HG03460 (cell line): ENCODE data around the gene IRF3.
A peak's percentile ranks its signal among the peaks of the same experiment; 100 is the strongest.

Experiments
- ATAC-seq: cut with Tn5 transposase; IDR thresholded peaks from one replicate; pipeline ENCODE4 v1.9.1; 2021; ENCODE audit not compliant: unreplicated experiment

IRF3 gene

DNA sequence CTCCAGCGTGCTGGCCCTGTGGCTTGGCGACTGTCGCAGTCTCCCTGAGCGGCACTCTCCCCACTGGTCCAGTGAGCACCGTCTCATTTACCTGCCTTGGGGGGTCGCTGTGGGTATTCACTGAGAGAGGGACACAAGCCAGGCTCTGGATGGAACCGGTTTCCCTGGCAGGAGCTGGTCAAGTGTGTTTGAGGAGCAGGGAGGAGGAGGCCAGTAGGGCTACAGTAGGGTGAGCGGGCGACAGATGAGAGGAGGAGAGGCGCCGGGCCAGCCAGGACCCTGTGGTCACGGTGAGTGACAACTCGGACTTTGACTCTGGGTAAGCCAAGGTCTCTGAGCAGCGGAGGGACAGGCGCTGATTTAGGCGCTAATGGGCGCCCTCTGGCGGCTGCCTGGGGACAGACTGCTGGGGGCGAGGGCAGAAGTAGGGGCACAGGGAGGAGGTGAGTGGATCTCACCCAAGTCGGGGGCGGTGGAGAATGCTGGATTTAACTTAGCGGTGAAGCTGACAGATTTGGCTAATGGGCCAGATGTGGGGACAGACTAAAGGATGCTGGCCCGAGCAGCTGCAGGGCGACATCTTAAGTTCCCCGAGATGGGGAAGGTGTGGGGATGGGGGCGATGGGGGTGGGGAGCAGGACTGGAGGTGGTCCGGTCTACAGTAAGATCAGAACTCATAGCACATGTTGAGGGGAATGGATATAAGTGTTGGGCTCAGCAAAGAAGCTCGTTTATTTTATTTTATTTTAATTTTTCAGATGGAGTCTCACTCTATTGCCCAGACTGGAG lies 6.7 kb upstream of the IRF3 start:
- ATAC-seq = no peak

DNA sequence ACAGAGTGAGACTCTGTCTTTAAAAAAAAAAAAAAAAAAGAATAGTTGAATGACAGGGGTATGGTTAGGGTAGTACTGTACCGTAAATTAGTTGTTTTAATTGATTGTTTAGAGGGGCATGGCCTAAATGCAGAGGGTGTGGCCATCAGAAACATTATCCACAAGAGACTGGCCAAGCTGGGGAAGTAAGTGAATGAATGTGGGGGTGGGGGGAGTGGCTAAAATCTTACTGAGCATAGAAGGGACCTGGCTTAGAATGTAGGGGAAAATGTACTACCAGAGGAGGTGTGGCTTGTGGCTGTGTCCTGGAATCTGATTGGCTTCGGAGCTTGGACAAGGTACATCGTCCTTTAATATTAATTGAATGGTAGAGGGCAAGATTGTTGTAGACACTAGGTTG lies 3.9 kb upstream of the IRF3 start:
- no peak for ATAC-seq

DNA sequence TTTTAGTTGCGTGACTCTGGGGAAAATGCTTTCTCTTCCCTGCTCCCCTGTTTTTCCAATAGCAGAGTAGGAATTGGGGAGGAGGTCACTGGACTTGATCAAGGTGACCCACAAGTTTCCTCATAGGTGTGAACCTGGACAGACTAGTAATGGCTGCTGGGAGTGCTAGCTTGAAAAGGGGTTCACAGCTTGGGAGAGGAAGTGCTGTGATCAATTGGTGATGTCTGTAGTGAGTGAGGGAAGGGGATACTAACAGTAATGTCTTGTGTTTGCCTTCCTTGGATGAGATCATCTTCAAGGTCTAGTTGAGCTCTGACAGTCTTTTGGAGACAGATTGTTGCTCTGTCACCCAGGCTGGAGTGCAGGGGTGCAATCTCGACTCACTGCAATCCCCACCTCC lies 1.8 kb upstream of the IRF3 start:
- no peak for ATAC-seq

DNA sequence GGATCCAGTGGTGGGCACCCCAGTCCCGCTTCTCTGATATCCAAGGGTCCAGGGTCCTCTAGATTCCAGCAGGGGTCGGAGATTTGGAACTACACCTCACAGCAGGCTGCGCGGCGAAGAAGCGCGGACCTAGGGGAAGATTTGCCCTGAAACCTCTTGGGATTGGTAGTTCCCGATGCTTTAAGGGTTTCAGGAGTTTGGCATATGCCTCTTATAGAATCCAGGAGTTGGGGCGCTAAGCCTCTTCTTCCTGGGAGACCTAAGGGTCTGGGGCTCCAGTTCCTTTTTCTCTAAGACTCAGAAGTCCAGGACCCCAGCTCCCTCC lies 425 bp upstream of the IRF3 start:
- ATAC-seq = no peak

DNA sequence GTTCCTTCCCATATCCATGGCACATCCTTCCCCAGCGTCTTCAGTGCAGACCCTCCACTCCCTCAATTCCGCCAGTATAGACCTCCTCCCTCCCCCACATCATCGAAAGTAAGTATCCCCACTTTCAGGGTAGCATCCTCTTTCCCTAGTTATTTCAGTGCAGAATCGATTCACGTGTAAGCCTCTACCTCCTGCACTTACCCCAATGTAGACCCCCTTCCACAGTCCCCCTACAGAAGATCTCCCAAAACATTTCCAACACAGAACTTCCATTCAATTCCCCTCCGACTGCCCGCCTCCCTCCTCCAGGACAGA lies 664 bp downstream of the IRF3 start:
- no peak for ATAC-seq

DNA sequence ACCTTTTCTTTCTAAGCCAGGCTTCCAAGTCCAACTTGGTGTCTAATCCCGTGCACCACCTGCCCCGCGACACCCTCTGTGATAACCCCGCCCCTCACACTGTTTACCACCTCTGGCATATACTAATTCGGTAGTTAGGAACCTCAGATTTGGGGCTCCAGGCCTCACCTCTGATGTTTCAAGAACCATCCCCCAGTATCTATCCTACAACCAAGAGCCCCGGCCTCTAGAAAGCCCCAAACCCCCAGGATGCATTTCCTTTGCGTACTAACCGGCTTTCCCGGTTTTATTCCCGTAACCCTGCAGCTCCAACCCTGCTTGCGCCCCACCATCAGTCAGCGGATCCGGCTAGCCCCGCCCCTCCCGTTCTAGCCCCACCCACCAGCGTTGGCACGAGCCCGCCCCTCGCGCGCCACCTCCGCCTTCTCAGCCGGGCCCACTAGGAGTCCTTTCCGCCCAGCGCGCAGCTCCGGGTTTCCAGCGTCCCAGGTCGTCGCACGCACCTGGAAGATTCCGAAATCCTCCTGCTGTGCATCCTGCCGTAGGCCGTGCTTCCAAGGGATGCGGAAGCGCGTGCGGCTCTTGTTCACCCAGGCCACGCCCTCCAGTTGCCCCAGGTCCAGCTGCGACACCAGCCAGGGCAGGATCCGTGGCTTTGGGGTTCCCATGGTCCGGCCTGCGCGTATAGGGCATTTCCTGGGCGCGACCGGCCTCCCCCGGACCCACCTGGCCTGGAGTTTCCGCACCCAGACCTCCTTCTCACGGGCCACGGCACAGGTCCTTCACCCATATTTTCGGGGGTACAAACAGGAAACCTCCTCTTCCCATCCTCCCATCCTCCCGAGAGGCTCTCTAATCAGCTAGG lies 1.3 kb downstream of the IRF3 start:
- ATAC-seq = peak; percentile 36

DNA sequence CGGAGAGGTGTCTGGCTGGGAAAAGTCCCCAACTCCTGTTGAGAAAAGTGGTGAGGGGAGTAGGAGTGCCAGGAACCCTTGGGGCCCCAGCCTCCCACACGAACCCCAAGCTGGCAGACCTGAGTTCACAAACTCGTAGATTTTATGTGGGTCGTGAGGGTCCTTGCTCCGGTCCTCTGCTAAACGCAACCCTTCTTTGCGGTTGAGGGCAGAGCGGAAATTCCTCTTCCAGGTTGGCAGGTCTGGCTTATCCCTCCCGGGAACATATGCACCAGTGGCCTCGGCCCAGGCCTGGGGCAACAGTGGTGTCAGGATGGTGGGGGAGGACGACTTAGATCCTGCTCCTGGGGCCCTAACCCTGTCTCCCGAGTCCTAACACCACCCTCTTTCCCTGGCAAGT lies 2.4 kb downstream of the IRF3 start:
- no peak for ATAC-seq

DNA sequence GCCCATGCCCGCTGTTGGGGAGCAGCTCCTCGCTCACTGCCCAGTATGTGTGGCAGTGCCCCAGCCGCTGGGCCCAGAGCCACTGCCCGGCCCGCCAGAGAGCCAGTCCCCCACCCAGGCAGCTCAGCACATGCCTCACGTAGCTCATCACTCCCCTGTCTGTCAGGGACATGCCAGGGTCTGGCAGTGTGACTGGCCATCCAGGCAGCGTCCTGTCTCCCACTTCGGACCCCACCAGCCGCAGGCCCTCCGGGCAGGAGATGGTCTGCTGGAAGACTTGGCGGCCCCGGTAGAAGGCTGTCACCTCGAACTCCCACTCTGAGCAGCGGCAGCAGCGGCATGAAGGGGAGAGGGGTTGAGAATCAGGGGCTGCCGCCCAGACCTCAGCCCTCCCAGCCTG lies 3.6 kb downstream of the IRF3 start:
- ATAC-seq = no peak

DNA sequence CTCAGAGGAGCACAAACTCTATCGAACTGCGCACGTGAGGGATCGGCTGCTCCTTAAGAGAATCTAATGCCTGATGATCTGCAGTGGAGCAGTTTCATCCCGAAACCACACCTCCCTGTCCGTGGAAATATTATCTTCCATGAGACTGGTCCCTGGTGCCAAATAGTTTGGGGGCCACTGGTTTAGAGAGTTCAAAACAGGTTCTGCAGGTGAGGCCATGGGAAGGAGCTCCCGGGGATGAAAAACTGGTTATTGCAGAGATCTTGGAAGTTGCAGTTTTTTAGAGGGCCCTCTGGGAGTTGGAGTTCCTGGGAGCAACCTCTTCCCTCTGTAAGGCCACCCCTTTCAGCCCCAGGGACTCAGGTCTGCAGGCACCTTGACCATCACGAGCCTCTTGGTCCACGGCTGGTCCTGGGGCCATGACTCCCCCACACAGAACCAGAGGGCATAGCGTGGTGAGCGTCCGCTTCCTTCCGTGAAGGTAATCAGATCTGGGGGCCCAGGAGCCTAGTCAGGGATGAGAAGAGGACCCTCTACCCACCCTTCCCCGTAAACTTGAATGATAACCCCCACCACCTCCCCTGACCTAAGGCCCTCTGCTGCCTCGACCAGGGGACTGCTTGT lies 5.2 kb downstream of the IRF3 start:
- no peak for ATAC-seq

DNA sequence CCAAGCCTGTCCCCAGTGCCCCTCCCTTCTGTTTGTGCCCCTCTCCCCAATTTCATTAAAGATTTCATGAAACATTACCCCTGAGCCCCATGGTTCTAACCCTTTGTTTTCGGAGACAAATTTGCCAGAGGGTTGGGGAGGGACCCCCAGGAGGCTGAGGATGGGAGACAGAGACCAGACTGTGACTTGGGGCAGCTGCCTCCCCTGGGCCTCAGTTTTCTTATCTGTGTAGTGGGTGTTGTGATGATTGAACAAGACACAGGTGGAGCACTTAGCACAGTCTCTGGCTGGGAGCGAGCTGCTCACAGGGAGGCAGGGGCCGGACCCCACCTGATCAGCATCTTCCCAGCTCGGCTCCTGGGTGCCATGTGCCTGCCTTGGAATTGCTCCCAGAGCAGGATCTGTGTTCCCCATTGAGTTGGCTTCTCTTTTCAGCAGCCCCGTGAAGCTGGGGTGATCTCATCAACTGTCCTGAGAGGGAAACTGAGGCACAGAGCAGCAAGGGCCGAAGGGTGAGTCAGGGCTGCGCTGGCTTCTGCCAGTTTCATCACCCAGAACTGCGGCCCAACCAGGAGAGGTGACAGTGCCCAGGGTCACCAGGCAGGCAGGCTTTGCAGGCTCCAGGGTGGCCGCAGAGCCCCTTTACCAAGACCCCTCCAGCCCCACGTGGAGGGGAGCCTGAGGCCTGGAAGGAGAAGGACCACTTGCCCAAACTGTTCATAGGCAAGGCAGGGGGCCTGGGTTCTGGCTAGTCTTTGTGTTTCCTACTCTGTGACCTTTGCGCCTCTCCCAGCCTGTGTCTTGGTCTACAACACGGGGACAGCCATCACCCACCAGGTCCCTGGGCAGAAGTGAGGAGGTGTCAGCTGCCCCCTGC lies 6.9 kb downstream of the IRF3 start:
- ATAC-seq = no peak

DNA sequence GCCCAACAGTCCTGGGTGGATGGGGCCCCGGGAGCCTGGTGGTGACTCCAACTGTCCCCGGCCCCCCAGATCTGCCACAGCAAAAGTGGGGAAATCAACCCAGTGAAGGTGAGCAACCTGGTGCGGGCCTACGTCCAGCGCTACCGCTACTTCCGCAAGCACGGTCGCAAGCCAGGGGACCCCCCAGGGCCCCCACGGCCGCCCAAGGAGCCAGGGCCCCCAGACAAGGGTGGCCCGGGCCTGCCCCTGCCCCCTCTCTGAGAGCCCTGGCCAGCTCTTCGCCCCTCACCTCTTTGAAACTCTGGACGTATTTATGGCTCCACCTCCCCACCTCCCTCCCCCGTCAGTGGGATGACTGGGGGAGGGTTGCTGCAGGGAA lies 7.5 kb downstream of the IRF3 start:
- no peak for ATAC-seq

DNA sequence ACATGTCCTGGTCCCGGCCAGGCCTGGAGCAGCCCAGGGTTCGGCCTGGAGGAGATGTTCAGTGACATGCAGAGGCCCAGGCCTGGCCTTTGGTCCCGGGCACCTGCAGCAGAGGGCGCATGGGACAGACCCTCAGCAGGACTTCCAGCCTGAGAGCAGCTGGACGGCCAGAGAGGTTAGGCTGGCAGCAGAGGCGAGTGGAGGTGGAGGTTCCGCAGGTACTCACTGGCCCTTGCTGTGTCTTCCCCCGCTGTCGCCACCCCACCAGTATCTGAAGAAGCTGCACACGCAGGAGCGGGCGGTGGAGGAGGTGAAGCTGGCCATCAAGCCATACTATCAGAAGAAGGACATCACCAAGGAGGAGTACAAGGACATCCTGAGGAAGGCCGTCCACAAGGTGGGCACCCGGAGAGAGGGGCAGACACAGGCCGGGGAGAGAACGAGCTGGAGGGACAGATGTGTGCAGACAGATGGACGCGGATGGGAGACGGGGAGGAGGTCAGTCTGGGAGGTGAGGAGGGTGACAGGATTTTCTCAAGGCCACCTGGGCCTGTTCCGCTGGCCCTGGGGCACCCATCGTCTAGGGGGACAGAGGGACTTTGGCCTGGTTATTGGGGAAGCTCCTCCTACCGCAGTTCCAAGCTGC lies 8.0 kb downstream of the IRF3 start:
- no peak for ATAC-seq

DNA sequence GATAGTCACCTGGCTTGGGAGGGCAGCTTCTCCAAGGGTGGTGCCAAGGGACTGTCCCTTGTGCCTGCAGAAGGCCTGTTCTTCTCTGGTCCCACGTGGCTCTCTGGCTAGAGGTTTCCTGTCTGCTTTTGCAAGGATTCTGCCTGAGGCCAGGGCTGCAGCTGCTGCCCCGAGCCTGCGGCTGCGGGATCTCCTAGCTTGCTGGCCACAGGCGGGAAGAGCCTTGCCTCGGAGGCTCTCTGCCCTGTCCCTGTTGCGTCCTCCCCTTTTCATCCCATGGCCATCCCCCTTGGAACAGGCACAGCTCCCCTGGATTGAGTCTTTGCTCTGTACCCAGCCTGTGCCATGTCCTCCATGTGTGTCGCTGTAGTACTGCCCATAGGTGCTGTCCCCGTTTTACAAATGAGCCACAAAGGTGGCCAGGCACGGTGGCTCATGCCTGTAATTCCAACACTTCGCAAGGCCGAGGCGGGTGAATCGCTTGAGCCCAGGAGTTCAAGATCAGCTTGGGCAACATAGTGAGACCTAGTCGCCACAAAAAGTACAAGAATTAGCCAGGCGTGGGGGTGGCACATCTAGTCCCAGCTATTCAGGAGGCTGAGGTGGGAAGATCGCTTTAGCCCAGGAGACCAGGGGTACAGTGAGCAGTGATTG lies 9.1 kb downstream of the IRF3 start:
- no peak for ATAC-seq

DNA sequence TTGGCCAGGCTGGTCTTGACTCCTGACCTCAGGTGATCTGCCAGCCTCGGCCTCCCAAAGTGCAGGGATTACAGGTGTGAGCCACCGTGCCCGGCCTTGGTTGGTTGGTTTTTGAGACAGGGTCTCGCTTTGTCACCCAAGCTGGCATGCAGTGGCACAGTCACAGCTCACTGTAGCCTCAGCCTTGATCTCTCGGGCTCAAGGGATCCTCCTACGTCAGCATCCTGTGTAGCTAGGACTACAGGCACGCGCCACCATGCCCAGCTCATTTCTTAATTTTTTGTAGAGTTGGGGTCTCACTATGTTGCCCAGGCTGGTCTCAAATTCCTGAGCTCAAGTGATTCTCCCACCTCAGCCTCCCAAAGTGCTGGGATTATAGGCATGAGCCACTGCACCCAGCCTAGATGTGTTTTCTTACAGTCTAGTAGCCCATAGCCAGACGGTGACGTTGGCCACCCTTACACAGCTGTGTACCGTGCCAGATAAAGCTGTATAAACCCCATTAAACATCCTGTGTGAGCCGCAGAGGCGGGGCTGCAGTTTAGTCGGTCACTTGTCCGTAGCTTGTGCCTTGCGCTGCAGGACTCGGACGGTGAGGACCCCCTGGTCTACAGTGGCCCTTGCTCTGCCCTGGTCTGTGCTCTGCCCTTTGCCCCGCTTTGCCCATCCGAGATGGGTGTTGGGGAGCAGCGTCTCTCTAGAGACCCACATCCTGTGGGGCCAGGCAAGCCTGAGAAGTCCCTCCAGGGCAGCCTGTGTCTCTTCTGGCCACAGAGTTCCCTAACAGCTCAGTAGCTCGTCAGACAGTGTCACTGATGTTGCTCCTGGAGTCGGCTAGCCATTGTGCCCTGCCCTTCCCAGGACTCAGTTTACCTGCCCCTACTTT lies 9.8 kb downstream of the IRF3 start:
- no peak for ATAC-seq

DNA sequence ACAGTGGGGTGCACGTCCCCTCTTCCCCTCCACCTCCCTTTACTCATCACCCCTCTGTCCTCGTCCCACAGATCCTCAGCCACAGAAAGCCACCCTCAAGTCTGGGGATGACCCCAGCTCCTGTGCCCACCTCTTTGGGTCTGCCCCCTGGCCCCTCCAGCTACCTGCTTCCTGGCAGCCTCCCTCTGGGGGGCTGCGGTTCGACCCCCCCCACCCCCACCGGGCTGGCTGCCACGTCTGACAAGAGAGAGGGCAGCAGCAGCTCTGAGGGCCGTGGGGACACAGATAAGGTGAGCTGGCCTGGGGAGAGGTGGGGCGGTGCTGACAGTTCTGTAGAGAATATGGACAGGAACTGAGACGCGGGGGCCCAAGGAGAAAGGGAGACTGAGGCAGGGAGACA lies 11.1 kb downstream of the IRF3 start:
- ATAC-seq = no peak

DNA sequence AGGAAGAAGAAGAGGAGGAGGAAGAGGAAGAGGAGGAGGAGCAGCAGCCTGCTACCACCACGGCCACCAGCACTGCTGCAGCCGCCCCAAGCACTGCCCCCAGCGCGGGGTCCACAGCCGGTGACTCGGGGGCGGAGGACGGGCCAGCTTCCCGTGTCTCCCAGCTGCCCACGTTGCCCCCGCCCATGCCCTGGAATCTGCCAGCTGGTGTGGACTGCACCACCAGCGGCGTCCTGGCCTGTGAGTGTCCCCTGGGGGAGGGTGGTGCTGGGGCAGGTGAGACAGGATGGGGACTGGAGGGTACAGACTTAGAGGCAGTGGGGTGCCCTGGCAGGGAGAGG lies 12.2 kb downstream of the IRF3 start:
- ATAC-seq = no peak

DNA sequence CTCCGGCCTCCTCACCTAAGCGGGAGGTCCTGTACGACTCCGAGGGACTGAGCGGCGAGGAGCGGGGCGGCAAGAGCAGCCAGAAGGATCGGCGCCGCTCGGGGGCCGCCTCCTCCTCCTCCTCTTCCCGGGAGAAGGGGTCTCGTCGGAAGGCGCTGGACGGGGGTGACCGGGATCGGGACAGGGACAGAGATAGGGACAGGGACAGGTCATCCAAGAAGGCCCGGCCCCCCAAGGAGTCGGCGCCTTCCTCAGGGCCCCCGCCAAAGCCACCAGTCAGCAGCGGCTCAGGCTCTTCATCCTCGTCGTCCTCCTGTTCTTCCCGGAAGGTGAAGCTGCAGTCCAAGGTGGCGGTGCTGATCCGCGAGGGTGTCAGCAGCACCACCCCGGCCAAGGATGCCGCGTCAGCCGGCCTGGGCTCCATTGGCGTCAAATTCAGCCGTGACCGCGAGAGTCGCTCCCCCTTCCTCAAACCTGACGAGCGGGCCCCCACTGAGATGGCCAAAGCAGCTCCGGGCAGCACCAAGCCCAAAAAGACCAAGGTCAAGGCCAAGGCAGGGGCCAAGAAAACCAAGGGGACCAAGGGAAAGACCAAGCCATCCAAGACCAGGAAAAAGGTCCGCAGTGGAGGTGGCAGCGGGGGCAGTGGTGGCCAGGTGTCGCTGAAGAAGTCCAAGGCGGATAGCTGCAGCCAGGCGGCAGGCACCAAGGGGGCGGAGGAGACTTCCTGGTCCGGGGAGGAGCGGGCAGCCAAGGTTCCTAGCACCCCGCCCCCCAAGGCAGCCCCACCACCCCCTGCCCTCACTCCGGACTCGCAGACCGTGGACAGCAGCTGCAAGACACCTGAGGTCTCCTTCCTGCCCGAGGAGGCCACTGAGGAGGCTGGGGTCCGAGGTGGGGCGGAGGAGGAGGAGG lies 12.8 kb downstream of the IRF3 start:
- ATAC-seq = no peak

DNA sequence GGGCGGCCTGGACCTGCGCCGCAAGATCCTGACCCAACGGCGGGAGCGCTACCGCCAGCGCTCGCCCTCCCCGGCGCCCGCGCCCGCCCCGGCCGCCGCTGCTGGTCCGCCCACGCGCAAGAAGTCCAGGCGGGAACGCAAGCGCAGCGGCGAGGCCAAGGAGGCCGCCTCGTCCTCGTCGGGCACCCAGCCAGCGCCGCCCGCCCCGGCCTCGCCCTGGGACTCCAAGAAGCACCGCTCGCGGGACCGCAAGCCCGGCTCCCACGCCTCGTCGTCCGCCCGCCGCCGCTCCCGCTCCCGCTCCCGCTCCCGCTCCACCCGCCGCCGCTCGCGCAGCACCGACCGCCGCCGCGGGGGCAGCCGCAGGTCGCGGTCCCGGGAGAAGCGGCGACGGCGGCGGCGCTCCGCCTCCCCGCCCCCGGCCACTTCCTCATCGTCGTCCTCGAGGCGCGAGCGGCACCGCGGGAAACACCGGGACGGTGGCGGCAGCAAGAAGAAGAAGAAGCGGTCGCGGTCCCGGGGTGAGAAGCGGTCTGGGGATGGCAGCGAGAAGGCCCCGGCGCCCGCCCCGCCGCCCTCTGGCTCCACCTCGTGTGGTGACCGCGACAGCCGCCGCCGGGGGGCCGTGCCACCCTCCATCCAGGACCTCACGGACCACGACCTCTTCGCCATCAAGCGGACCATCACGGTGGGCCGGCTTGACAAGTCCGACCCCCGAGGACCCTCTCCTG lies 13.7 kb downstream of the IRF3 start:
- no peak for ATAC-seq
